ENCODE data around the gene GREB1L. TPM values are rescaled to one million over a fixed set of nuclear protein-coding genes. Genes with fewer than 3 reads are reported as not detected.
A peak's percentile ranks its signal among the peaks of the same experiment; 100 is the strongest.
"Not testable (repeated sequence)": the region's sequence is repeated elsewhere in the genome, so short reads cannot be mapped to it uniquely, and the experiment has no call there.

Gene GREB1L
- total and polyA plus RNA-seq, 11 donors = 4.0 to 21.5 (median 9.0) TPM

DNA sequence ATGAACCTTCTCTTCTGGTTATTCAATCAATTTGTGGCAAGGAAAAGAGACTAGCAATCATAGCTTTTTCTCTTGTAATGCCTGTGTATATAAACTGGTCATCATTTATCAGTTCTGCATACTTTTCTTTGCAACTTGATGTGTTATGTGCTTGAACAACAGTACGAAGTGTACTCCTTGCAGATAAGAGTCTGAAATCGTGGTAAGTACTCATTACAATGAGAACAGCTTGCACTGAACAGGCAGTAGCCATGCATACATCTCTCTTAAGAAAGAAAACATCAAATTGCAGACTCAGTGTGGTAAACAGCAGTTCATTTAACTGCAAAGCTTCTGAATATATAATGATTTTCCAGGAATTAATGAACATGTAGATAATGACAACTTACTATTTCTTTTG lies 64.3 kb downstream of the GREB1L start:
- Histone ChIP-seq H3K4me1 (peaks cover 0 to 9% (median 0%) of the 10 kb centered on the region in 12 donors), H3K4me3 (no peak overlapping the region), H3K36me3 (no peaks in the 10 kb centered on the region), H3K27me3 (peaks cover 0 to 5% (median 0%) of the 10 kb centered on the region in 9 donors), H3K27ac (no peak overlapping the region), H3K9me3 (no peaks in the 10 kb centered on the region)
- ATAC-seq (peak in 2 of 4 donors; percentile 58 to 66), DNase-seq (no peak)
- WGBS, 4 donors = 14 to 37% (median 25%) methylated on average over 2 of the region's 2 CpGs
- intact Hi-C loops (cut with DNase I) = no loop called here
- TF ChIP-seq POLR2A (IDR thresholded peaks at IDR 0.05) = no peak
- TF ChIP-seq, protein P1, sequence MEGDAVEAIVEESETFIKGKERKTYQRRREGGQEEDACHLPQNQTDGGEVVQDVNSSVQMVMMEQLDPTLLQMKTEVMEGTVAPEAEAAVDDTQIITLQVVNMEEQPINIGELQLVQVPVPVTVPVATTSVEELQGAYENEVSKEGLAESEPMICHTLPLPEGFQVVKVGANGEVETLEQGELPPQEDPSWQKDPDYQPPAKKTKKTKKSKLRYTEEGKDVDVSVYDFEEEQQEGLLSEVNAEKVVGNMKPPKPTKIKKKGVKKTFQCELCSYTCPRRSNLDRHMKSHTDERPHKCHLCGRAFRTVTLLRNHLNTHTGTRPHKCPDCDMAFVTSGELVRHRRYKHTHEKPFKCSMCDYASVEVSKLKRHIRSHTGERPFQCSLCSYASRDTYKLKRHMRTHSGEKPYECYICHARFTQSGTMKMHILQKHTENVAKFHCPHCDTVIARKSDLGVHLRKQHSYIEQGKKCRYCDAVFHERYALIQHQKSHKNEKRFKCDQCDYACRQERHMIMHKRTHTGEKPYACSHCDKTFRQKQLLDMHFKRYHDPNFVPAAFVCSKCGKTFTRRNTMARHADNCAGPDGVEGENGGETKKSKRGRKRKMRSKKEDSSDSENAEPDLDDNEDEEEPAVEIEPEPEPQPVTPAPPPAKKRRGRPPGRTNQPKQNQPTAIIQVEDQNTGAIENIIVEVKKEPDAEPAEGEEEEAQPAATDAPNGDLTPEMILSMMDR (IDR thresholded peaks at IDR 0.05) = no peak

DNA sequence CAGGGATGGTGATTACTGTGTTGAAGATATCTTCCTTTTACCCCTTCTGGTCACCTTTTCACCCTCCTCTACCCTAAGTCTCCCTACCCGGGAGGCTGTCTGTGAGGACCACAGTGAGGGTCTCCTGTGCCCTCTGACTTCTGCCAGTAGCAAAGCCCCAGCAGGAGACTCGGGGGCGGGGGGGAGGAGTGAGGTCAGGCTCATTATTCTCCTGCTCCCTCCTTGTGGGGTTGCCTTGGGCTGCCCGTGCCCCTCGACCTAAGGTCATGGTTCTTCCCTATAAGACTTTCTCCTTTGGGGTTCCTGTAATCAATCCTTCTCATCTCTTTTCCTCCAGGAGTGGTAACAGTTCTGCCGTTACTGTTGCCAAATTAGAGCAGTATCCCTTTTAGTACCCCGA lies 65.5 kb downstream of the GREB1L start:
- Histone ChIP-seq H3K4me3 (no peak overlapping the region), H3K9me3 (peaks cover 0 to 5% (median 0%) of the 10 kb centered on the region in 12 donors), H3K4me1 (peaks cover 0 to 9% (median 0%) of the 10 kb centered on the region in 12 donors), H3K27me3 (peaks cover 0 to 5% (median 0%) of the 10 kb centered on the region in 9 donors), H3K36me3 (no peaks in the 10 kb centered on the region), H3K27ac (no peak overlapping the region)
- ATAC-seq (no peak), DNase-seq (no peak)
- intact Hi-C loops (cut with DNase I) = no loop called here
- WGBS, 4 donors = 57 to 69% (median 65%) methylated on average over 7 of the region's 7 CpGs
- TF ChIP-seq, protein P1 (IDR thresholded peaks at IDR 0.05) = no peak
- no peak for TF ChIP-seq POLR2A (IDR thresholded peaks at IDR 0.05)

DNA sequence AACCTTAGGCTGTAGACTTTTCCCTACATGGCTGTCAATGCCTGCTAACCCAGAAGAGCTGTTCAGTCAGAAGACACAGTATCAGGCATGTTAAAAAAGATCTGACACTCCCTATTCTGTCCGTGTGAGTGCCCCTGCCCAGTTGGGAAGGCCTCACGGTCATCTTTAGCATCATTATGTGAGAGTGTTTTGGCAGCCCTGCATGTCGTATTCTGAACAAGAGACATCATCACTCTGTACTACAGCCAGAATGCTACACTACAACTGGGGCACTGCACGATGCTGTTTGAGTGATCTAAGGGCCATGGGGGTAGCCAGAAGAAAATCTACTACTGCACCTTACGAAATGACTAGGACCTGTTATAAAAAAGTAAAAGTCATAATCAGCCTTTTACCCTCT lies 67.2 kb downstream of the GREB1L start:
- ATAC-seq (peak; percentile 60 to 85 (median 81)), DNase-seq (peak in 2 of 5 donors; percentile 19 to 25)
- 40 to 64% (median 46%) methylated on average over 5 of the region's 5 CpGs for WGBS, 4 donors
- no peaks in the 10 kb centered on the region for H3K36me3 ChIP-seq
- intact Hi-C loops (cut with DNase I) = no loop called here
- peaks cover 0 to 5% (median 0%) of the 10 kb centered on the region in 12 donors for H3K9me3 ChIP-seq
- TF ChIP-seq, protein P1 (IDR thresholded peaks at IDR 0.05) = no peak
- H3K27me3 ChIP-seq = peaks cover 0 to 5% (median 0%) of the 10 kb centered on the region in 9 donors
- no peak overlapping the region for H3K4me3 ChIP-seq
- no peak overlapping the region for H3K27ac ChIP-seq
- H3K4me1 ChIP-seq = peaks cover 0 to 9% (median 0%) of the 10 kb centered on the region in 12 donors

DNA sequence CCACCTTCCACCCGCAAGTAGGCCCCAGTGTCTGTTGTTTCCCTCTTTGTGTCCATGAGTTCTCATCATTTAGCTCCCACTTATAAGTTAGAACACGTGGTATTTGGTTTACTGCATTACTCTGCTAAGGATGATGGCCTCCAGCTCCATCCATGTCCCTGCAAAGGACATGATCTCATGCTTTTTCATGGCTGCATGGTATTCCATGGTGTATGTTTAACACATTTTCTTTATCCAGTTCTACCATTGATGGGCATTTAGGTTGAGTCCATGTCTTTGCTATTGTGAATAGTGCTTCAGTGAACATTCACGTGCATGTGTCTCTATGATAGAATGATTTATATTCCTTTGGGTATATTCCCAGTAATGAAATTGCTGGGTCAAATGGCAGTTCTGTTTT lies 69.9 kb downstream of the GREB1L start:
- WGBS, 4 donors = 73 to 88% (median 82%) methylated on average over 3 of the region's 3 CpGs
- H3K4me3 ChIP-seq, H3K27me3 ChIP-seq, ATAC-seq, H3K4me1 ChIP-seq, H3K9me3 ChIP-seq, DNase-seq, H3K36me3 ChIP-seq, H3K27ac ChIP-seq: not testable (repeated sequence)
- intact Hi-C loops (cut with DNase I) = loop anchor here in 1 of 10 donors (10.0 kb wide), 1 partner anchor 53 kb away; no protein-coding TSS in a partner anchor

DNA sequence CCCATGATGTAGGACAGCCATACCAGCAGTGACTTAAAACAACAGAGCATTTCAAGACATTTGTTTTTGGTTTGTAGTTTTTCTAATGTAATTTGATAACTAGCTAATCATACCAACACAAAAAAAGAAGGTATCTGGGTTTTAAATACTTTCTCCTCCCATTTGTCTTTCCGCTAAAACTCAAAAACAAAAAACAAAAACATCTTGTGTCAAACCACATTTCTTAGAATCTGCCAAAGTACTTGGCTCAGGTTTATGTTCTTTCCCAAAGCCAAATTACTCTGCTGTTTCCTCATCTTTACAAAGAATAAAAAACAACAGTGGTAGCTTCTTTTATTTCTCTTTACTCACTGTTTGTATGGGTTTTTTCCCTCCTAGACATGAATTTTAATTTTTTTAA lies 71.5 kb downstream of the GREB1L start:
- 88 to 94% (median 91%) methylated on average over 1 of the region's 1 CpG for WGBS, 4 donors
- DNase-seq = no peak
- H3K36me3 ChIP-seq = no peaks in the 10 kb centered on the region
- TF ChIP-seq, protein P1 (IDR thresholded peaks at IDR 0.05) = no peak
- no peak for TF ChIP-seq POLR2A (IDR thresholded peaks at IDR 0.05)
- H3K4me3 ChIP-seq = no peak overlapping the region
- H3K27me3 ChIP-seq = peaks cover 0 to 5% (median 0%) of the 10 kb centered on the region in 9 donors
- H3K27ac ChIP-seq = no peak overlapping the region
- peaks cover 0 to 7% (median 0%) of the 10 kb centered on the region in 12 donors for H3K4me1 ChIP-seq
- no peak for ATAC-seq
- H3K9me3 ChIP-seq = peaks cover 0 to 5% (median 0%) of the 10 kb centered on the region in 12 donors
- intact Hi-C loops (cut with DNase I) = loop anchor here in 1 of 10 donors (10.0 kb wide), 1 partner anchor 51 kb away; no protein-coding TSS in a partner anchor
